ENCODE results near the gene HDAC11.

HDAC11 gene

GRCh38 chr3:13555753-13556152 lies 75.6 kb downstream of the HDAC11 start:
- no peak for TF ChIP-seq CTCF (IDR thresholded peaks at IDR 0.05; ENCODE audit: low read depth, low read length)
- no peak for DNase-seq (ENCODE audit: extremely low read depth, low read depth)

All from AG09319 (cell line).